Type B pancreatic cell (in vitro differentiated cells): ENCODE results near the gene NUDT3. TPM values are rescaled to one million over a fixed set of nuclear protein-coding genes. Genes with fewer than 3 reads are reported as not detected.

ENCODE experiments used
- DNase-seq: peaks from one replicate; pipeline ENCODE4 v3.0.0; 2021; ENCODE audit warnings: mixed read lengths; ENCODE audit not compliant: unreplicated experiment; ENCODE audit errors: extremely low spot score
- H3K27ac Mint-ChIP-seq: 2 replicates; pipeline ENCODE4 v1.8.0; 2021; ENCODE audit warnings: mild to moderate bottlenecking, mixed read lengths
- H3K27me3 Mint-ChIP-seq: 2 replicates; pipeline ENCODE4 v1.8.0; 2021; ENCODE audit warnings: mixed read lengths
- H3K36me3 Mint-ChIP-seq: 2 replicates; pipeline ENCODE4 v1.8.0; 2021; ENCODE audit warnings: mixed read lengths
- H3K4me1 Mint-ChIP-seq: one replicate; pipeline ENCODE4 v1.8.0; 2021; ENCODE audit warnings: mixed read lengths; ENCODE audit not compliant: unreplicated experiment
- H3K4me3 Mint-ChIP-seq: 2 replicates; pipeline ENCODE4 v1.8.0; 2021; ENCODE audit warnings: mild to moderate bottlenecking, mixed read lengths
- H3K9me3 Mint-ChIP-seq: 2 replicates; pipeline ENCODE4 v1.8.0; 2021; ENCODE audit warnings: mixed read lengths
- CTCF ChIP-seq: fragments of 200-600 bp; sonication (generic); conservative IDR thresholded peaks from 2 replicates; pipeline ENCODE4 v1.5.0; 2021; ENCODE audit warnings: antibody characterized with exemption, mild to moderate bottlenecking
- total RNA-seq: library from RNA; stranded (reverse); gene quantifications from 2 replicates; pipeline ENCODE4 v1.2.1, GENCODE V29; 2021; ENCODE audit warnings: low replicate concordance

Gene NUDT3
- total RNA-seq, 1 donor from 2014 or later: 31.9 TPM

GRCh38 chr6:34342247-34342646 lies 50.2 kb downstream of the NUDT3 start:
- no peak for TF ChIP-seq CTCF
- H3K4me3 Mint-ChIP-seq: no peak overlapping the region
- H3K36me3 Mint-ChIP-seq: peaks cover 28% of the 10 kb centered on the region
- no peaks in the 10 kb centered on the region for H3K27me3 Mint-ChIP-seq
- DNase-seq: no peak
- no peaks in the 10 kb centered on the region for H3K9me3 Mint-ChIP-seq
- H3K27ac Mint-ChIP-seq: no peak overlapping the region
- peaks cover 41% of the 10 kb centered on the region for H3K4me1 Mint-ChIP-seq

GRCh38 chr6:34341481-34341971 lies 50.9 kb downstream of the NUDT3 start:
- Mint-ChIP-seq H3K36me3 (peaks cover 31% of the 10 kb centered on the region), H3K4me3 (no peak overlapping the region), H3K9me3 (no peaks in the 10 kb centered on the region), H3K27me3 (no peaks in the 10 kb centered on the region), H3K27ac (no peak overlapping the region), H3K4me1 (peaks cover 47% of the 10 kb centered on the region)
- TF ChIP-seq CTCF: no peak
- no peak for DNase-seq

- H3K27me3 Mint-ChIP-seq: no peaks in the 10 kb centered on the region
- H3K4me1 Mint-ChIP-seq: peaks cover 46% of the 10 kb centered on the region
- no peak overlapping the region for H3K27ac Mint-ChIP-seq
- peaks cover 30% of the 10 kb centered on the region for H3K36me3 Mint-ChIP-seq
- H3K9me3 Mint-ChIP-seq: no peaks in the 10 kb centered on the region
- no peak overlapping the region for H3K4me3 Mint-ChIP-seq
- TF ChIP-seq CTCF: no peak
- DNase-seq: no peak
These were observed 51.5 kb downstream of the NUDT3 start for GRCh38 chr6:34340906-34341480.

GRCh38 chr6:34340394-34340793 lies 52.1 kb downstream of the NUDT3 start:
- no peaks in the 10 kb centered on the region for H3K9me3 Mint-ChIP-seq
- H3K4me3 Mint-ChIP-seq: peak overlapping the region; percentile 1
- no peak for DNase-seq
- H3K27me3 Mint-ChIP-seq: no peaks in the 10 kb centered on the region
- TF ChIP-seq CTCF: no peak
- no peak overlapping the region for H3K27ac Mint-ChIP-seq
- H3K4me1 Mint-ChIP-seq: peaks cover 46% of the 10 kb centered on the region
- H3K36me3 Mint-ChIP-seq: peaks cover 30% of the 10 kb centered on the region

GRCh38 chr6:34339971-34340370 lies 52.5 kb downstream of the NUDT3 start:
- Mint-ChIP-seq H3K27ac (no peak overlapping the region), H3K4me1 (peaks cover 48% of the 10 kb centered on the region), H3K36me3 (peaks cover 31% of the 10 kb centered on the region), H3K27me3 (no peaks in the 10 kb centered on the region), H3K9me3 (no peaks in the 10 kb centered on the region), H3K4me3 (no peak overlapping the region)
- TF ChIP-seq CTCF: no peak
- no peak for DNase-seq
